GM12873 (cell line): ENCODE results near the gene PAXIP1.

Experiments
- TF ChIP-seq, protein P1 (sequence below): IDR thresholded peaks from 2 replicates; pipeline ENCODE4 v1.5.1; 2012; ENCODE audit warnings: low read depth, mild to moderate bottlenecking, moderate library complexity, low read length, control low read depth; ENCODE audit not compliant: insufficient read depth; ENCODE audit errors: missing control alignments

PAXIP1 gene

GRCh38 chr7:154990964-154991540 lies 11.9 kb downstream of the PAXIP1 start:
- TF ChIP-seq, protein P1, sequence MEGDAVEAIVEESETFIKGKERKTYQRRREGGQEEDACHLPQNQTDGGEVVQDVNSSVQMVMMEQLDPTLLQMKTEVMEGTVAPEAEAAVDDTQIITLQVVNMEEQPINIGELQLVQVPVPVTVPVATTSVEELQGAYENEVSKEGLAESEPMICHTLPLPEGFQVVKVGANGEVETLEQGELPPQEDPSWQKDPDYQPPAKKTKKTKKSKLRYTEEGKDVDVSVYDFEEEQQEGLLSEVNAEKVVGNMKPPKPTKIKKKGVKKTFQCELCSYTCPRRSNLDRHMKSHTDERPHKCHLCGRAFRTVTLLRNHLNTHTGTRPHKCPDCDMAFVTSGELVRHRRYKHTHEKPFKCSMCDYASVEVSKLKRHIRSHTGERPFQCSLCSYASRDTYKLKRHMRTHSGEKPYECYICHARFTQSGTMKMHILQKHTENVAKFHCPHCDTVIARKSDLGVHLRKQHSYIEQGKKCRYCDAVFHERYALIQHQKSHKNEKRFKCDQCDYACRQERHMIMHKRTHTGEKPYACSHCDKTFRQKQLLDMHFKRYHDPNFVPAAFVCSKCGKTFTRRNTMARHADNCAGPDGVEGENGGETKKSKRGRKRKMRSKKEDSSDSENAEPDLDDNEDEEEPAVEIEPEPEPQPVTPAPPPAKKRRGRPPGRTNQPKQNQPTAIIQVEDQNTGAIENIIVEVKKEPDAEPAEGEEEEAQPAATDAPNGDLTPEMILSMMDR, result no peak

GRCh38 chr7:154987571-154987970 lies 15.4 kb downstream of the PAXIP1 start:
- TF ChIP-seq, protein P1, result no peak

GRCh38 chr7:154986200-154986945 lies 16.6 kb downstream of the PAXIP1 start:
- TF ChIP-seq, protein P1, result no peak

DNA sequence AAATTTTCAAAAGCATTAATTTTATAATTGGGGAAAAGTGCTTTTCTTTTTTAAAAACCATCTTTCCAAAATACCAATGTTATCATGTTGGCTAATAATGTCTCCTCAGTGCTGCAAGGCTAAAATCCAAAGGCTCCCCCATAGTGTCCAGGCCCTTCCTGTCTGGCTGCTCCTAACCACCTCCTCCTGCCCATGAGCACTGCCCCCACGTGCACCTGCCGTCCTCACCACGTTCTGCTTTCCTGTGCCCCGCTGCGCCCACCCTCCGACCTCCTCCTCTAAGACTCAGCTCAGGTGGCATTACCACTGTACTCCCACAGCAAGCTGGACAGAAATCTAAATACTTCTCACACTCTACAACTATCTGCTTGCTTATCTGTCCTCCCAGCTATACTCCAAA lies 17.7 kb downstream of the PAXIP1 start:
- TF ChIP-seq, protein P1, result no peak

DNA sequence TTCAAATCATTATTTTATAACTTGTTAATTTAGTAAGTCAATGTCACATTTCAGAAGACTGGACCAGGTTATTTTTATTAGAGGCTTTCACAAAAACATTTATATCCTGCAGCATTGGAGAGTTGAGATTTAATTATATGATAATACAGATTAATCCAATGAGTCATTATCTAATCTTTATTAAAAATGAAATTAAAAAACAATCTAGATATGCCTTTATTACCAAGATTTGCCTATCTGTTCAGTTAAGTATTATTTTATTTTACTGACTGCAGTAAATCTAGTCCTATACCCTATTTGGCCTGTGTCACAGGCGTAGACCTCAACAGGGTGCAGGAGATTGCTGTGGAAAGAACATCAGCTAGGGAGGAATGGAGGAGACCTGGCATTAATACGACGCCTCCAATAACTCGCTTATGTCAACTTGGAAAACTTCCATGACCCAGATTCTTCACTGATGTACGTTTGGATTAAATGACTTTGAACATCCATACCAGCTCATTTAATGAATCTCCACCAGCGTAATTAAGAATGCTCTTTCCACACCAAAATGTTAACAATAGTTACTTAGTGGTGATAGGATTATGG lies 18.2 kb downstream of the PAXIP1 start:
- TF ChIP-seq, protein P1, result no peak

- TF ChIP-seq, protein P1, result no peak
Measured at GRCh38 chr7:154978017-154978416, 24.9 kb downstream of the PAXIP1 start.

DNA sequence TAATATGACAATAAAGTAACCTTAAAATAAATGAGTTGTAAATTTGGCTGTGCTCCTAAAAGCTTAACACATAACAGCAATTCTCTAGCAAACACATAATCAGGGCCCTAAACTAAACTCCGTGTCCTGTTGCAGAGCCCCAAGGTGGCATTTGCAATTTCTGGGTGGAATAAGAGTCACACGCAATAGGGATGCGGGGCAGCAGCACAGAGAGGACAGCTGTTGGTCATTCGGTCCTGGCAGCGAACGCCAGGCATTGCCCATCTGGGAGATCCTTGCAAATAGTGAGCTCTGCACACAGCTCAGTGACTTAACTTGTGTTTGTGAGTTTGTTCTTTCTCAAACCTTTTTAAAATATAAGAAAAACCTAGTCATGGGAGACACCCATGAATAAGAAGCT lies 25.7 kb downstream of the PAXIP1 start:
- TF ChIP-seq, protein P1, result no peak
